ENCODE measurements around the gene ATRNL1.

DNA sequence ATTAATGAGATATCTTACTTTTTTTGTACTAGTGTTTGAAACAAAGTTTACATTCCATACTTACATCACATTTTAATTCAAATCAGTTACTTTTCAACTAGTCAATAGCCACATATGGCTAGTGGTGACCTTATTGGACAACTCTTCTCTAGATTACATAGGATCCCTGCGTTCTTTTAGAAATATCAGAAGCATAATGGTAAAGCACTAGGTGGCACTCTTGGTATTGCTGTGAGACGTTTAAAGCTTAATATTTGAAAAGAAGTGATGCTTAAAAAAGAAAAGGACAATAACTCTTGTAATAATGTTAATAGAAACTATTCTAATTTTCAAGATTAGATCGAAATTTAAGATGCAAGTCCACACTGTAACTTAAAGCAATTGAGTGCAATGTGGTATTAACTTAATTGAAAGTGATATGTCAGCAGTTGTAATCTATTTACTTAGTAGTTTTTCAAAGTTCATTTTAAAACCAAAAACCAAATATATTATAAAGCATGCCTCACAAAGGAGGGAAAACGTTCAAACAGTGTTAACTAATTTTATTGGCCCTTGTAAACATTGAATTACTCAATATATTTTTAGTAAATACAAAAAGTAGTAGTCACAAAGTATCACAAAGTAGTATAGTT, 339.1 kb downstream of the ATRNL1 start:
- no peak for TF ChIP-seq YY1 (IDR thresholded peaks at IDR 0.05; ENCODE audit: insufficient read depth, insufficient read length)
- TF ChIP-seq ZNF274 (IDR thresholded peaks at IDR 0.05; ENCODE audit: low read depth, low read length), result no peak
- no peak for TF ChIP-seq SUZ12 (IDR thresholded peaks at IDR 0.05; ENCODE audit: extremely low read depth, insufficient read depth, insufficient read length)

Measured in NT2/D1 (cell line).